ENCODE data around the gene MYBPC2.

GRCh38 chr19:50410109-50410508 lies 22.6 kb upstream of the MYBPC2 start:
- no peak for TF ChIP-seq CTCF (IDR thresholded peaks at IDR 0.05)
- no peak for TF ChIP-seq POLR2A (IDR thresholded peaks at IDR 0.05)

All from tibial nerve (tissue), 3 donors.